ENCODE measurements around the gene FGFR3.

FGFR3 gene

DNA sequence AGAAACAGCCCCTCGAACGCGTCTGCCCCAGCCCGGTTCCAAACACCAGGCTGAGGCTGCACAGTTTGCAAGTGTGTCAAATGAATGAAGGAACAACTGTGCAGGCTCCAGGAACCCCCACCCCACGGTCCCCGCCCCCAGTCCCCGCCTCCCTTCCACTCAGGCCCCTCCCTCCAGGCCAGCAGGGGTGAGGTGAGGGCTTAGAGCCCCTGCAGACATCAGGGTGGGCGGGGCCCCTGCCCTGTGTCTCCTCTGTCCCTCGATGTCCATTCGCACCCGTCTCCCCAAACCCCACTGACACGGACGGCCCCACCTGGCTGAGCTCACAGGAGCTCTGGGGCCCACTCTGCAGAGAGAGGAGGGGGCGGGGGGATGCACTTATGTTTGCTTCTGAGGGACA is 43.3 kb upstream of the FGFR3 start:
- H3K4me1 ChIP-seq (ENCODE audit: control insufficient read depth, insufficient read depth, low read length, unreplicated experiment), result peaks cover 3% of the 10 kb centered on the region
- no peak overlapping the region for H3K27ac ChIP-seq (ENCODE audit: low read depth, low read length)
- H3K27me3 ChIP-seq (ENCODE audit: insufficient read depth, low read length), result no peaks in the 10 kb centered on the region
- no peak overlapping the region for H3K4me3 ChIP-seq (ENCODE audit: low read depth, low read length)
- H3K36me3 ChIP-seq (ENCODE audit: insufficient read depth, low read length), result no peaks in the 10 kb centered on the region
- no peak overlapping the region for H2AFZ ChIP-seq (ENCODE audit: low read length, unreplicated experiment)
- no peaks in the 10 kb centered on the region for H3K79me2 ChIP-seq (ENCODE audit: control insufficient read depth, insufficient read depth, low read length, unreplicated experiment)

DNA sequence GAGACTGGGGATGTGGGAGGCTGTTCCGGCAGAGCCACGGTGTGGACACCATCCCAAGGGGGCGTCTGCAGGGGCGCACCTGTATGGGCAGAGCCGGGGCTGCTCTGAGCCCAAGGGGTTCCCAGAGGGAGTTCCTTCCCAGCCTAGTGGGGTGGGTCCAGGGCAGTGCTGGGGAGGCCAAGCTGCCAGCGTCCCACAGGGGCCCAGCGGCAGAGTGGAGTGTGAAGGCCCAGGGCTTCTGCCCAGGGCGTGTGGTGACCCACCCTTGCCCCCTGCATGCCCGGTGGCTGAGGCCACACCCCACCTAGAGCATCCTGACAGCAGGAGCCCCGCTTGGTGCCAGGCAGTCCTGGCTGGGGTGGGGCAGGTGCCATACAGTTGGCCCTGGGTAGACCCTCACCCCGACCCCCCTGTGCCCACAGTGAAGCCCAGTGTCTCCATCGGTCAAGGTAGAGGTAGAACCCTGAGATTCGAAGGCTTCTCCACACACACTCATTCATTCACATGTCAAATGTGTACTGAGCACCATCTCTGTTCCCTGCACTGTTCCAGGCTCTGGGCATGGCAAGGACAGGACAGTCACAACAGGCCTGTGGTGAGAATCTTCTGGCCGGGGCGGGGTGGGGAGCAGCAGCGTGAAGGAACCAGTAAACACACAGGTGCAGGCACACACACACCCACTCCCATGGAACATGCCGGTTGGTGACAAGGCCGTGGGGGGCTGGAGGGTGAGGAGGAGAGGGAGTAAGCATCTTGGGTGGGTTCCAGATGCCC is 42.5 kb upstream of the FGFR3 start:
- H3K4me1 ChIP-seq (ENCODE audit: control insufficient read depth, insufficient read depth, low read length, unreplicated experiment), result peaks cover 3% of the 10 kb centered on the region
- no peaks in the 10 kb centered on the region for H3K36me3 ChIP-seq (ENCODE audit: insufficient read depth, low read length)
- no peak overlapping the region for H3K27ac ChIP-seq (ENCODE audit: low read depth, low read length)

DNA sequence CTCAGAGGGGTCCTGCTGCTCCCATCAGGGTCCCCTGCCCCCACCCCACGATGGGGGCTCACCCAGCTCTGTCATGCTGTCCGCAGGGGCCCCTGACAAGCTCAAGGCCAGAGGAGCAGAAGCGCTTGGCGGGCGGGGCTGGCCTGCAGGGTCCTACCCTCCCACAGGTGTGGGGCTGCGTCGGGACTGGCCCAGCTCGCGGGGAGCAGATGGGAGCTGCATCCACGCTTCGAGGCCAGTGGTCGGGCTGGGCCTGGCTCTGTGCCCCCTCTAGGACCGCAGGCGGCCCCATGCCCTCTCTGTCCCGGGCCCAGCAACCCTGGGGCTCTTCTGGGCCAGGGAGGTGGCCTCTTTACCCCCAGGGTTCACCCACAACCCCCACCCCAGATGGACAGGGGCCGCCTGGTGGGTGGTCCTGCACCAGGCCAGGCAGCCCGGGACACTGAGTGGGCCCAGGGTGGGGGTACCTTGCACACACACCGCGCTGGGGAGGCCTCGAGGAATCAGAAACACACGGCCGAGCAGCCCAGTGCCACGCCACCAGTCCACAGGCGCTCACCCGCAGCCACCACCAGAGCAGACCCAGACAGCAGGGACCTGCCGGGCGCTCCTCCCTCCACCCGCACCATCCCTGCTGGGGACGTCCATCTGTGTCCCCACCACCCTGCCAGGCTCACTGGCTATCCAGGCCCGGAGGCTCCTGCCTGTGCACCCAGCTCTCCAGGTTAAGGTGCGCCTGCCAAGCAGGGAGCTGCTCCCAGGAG is 41.8 kb upstream of the FGFR3 start:
- Histone ChIP-seq H3K4me1 (ENCODE audit: control insufficient read depth, insufficient read depth, low read length, unreplicated experiment) (peaks cover 3% of the 10 kb centered on the region), H3K79me2 (ENCODE audit: control insufficient read depth, insufficient read depth, low read length, unreplicated experiment) (no peaks in the 10 kb centered on the region), H3K27me3 (ENCODE audit: insufficient read depth, low read length) (no peaks in the 10 kb centered on the region), H3K4me3 (ENCODE audit: low read depth, low read length) (no peak overlapping the region), H2AFZ (ENCODE audit: low read length, unreplicated experiment) (no peak overlapping the region), H3K27ac (ENCODE audit: low read depth, low read length) (no peak overlapping the region), H3K36me3 (ENCODE audit: insufficient read depth, low read length) (no peaks in the 10 kb centered on the region)

More for the DNA sequence above, 42.5 kb upstream of the FGFR3 start:
- no peak overlapping the region for H2AFZ ChIP-seq (ENCODE audit: low read length, unreplicated experiment)
- no peaks in the 10 kb centered on the region for H3K27me3 ChIP-seq (ENCODE audit: insufficient read depth, low read length)
- H3K4me3 ChIP-seq (ENCODE audit: low read depth, low read length), result no peak overlapping the region
- no peaks in the 10 kb centered on the region for H3K79me2 ChIP-seq (ENCODE audit: control insufficient read depth, insufficient read depth, low read length, unreplicated experiment)

DNA sequence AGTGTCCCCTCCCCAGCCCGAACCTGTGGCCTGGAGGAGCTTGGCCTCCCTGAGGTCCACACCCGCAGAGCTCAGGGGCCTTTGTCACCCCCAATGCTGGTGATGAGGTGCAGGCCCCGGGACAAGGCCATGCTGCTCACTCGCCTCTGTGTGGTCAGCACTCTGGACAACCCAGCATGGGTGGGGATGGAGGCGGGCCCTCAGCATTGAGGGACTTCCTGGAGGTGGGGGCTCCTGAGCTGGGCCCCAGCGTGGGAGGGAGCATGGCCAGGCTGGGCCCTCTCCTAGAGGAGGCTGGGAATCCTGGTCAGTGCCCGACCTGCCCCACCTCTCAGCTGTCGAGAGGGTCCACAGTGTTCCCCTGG is 41.2 kb upstream of the FGFR3 start:
- H3K4me1 ChIP-seq (ENCODE audit: control insufficient read depth, insufficient read depth, low read length, unreplicated experiment), result peaks cover 3% of the 10 kb centered on the region

DNA sequence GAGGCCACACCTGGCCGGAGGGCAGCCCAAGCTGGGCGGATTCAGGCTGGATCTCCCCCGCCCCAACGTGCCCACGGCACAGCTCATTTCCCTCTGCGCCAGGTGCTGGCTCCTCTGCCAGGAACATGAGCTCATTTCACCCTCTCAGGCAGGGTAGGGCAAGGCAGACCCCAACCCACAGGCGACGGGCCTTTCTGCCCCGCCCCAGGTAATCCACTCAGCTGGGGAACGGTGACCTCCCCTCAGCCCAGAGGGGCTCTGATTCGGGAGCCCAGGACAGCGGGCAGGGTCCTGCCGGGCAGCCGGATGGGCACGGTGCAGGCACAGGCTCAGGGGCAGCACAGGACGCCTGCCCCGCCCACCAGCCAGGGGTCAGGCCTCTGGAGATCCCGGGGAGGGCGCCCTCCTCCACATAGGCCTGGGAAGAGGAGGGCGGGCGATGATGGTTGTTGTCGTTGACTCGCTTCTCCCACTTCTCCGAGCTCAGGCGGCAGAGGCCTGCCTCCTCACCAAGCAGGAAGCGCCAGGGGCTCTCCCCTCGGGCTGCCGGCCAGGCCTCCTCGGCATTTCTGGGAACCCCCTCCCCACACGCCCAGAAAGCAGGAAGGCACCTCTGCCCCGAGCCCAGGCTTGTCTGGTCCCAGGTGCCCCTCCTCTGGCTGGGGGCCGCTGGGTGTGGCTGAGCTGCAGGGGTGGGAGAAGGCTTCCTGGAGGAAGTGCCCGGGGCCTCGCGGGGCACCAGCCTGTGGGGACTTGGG is 40.6 kb upstream of the FGFR3 start:
- Histone ChIP-seq H3K4me1 (ENCODE audit: control insufficient read depth, insufficient read depth, low read length, unreplicated experiment) (peaks cover 3% of the 10 kb centered on the region), H2AFZ (ENCODE audit: low read length, unreplicated experiment) (no peak overlapping the region), H3K79me2 (ENCODE audit: control insufficient read depth, insufficient read depth, low read length, unreplicated experiment) (no peaks in the 10 kb centered on the region), H3K4me3 (ENCODE audit: low read depth, low read length) (no peak overlapping the region), H3K36me3 (ENCODE audit: insufficient read depth, low read length) (no peaks in the 10 kb centered on the region), H3K27ac (ENCODE audit: low read depth, low read length) (no peak overlapping the region), H3K27me3 (ENCODE audit: insufficient read depth, low read length) (no peaks in the 10 kb centered on the region)

More for the DNA sequence above, 41.2 kb upstream of the FGFR3 start:
- Histone ChIP-seq H3K36me3 (ENCODE audit: insufficient read depth, low read length) (no peaks in the 10 kb centered on the region), H2AFZ (ENCODE audit: low read length, unreplicated experiment) (no peak overlapping the region), H3K79me2 (ENCODE audit: control insufficient read depth, insufficient read depth, low read length, unreplicated experiment) (no peaks in the 10 kb centered on the region), H3K4me3 (ENCODE audit: low read depth, low read length) (no peak overlapping the region), H3K27ac (ENCODE audit: low read depth, low read length) (no peak overlapping the region), H3K27me3 (ENCODE audit: insufficient read depth, low read length) (no peaks in the 10 kb centered on the region)

DNA sequence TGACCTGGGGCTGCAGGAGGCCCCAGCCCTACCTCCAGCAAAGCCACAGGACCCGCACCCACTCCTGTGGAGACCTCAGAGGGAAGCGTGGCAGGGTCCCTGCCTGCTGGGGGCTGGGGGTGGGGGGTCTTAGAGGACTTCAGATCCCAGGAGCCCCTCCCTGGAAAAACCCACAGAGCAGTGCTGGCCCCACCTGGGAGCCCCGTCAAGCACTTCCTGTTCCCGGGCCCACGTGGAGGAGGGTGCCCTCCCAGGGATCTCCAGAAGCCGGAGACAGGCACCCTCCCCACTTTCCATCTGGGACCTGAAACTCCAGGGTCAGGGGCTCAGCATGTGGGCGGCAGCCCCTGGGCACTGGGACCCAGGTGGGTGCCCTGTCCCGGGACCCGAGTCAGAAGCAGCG is 39.8 kb upstream of the FGFR3 start:
- H3K27me3 ChIP-seq (ENCODE audit: insufficient read depth, low read length), result no peaks in the 10 kb centered on the region
- H3K4me3 ChIP-seq (ENCODE audit: low read depth, low read length), result no peak overlapping the region
- no peaks in the 10 kb centered on the region for H3K79me2 ChIP-seq (ENCODE audit: control insufficient read depth, insufficient read depth, low read length, unreplicated experiment)
- H2AFZ ChIP-seq (ENCODE audit: low read length, unreplicated experiment), result no peak overlapping the region
- peaks cover 3% of the 10 kb centered on the region for H3K4me1 ChIP-seq (ENCODE audit: control insufficient read depth, insufficient read depth, low read length, unreplicated experiment)
- no peak overlapping the region for H3K27ac ChIP-seq (ENCODE audit: low read depth, low read length)
- H3K36me3 ChIP-seq (ENCODE audit: insufficient read depth, low read length), result no peaks in the 10 kb centered on the region

DNA sequence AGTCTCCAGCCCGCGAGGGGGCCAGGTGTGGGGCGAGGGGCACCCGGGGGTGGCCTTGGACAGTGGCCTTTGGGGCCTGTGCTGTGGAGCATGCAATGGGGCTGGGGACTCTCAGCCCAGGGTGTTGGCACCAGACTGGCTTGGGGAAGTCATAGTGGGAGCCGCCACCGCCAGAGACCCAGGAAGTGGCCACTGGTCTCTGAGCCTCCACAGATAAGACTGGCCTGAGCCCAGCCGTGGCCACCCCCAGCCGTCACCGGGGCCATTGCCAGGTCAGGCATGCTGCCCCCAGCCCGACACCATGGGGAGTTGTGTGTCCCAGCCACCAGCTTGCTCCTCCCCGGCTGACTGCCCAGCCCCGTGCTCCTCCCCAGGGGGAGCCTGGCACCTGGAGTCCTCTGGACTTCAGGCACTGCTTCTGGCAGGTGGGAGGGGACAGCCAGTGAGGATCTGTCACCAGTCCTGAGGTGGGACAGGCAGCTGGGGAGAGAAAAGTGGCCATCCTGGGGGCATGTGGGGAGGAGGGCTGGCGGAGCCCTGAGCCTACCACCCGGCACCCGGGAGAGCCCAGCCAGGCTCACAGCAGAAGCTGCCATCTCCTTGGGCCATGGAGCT is 39.3 kb upstream of the FGFR3 start:
- H3K36me3 ChIP-seq (ENCODE audit: insufficient read depth, low read length), result no peaks in the 10 kb centered on the region
- no peak overlapping the region for H2AFZ ChIP-seq (ENCODE audit: low read length, unreplicated experiment)
- H3K27ac ChIP-seq (ENCODE audit: low read depth, low read length), result no peak overlapping the region
- H3K4me3 ChIP-seq (ENCODE audit: low read depth, low read length), result no peak overlapping the region
- no peaks in the 10 kb centered on the region for H3K4me1 ChIP-seq (ENCODE audit: control insufficient read depth, insufficient read depth, low read length, unreplicated experiment)
- no peaks in the 10 kb centered on the region for H3K79me2 ChIP-seq (ENCODE audit: control insufficient read depth, insufficient read depth, low read length, unreplicated experiment)
- H3K27me3 ChIP-seq (ENCODE audit: insufficient read depth, low read length), result no peaks in the 10 kb centered on the region

DNA sequence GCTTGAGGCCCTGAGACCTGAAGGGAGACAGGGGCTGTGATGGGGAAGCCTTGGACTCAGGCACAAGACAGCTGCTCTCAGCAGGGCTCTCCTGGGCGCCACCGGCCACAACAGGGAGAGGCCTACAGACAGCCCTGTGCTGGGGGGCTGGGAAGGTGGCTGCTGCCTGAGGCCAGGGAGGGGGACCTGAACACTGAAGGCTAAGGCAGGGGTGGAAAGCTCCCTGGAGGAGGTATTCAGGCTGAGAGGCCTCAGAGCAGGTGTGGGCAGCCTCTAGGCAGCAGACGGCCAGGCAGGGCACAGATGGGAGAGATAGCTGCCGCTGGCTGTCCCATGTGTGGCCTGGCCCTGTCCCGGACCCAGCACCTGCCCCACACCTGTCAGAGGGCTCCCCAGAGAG is 38.8 kb upstream of the FGFR3 start:
- no peak overlapping the region for H3K4me3 ChIP-seq (ENCODE audit: low read depth, low read length)
- H3K36me3 ChIP-seq (ENCODE audit: insufficient read depth, low read length), result no peaks in the 10 kb centered on the region
- no peaks in the 10 kb centered on the region for H3K79me2 ChIP-seq (ENCODE audit: control insufficient read depth, insufficient read depth, low read length, unreplicated experiment)
- no peaks in the 10 kb centered on the region for H3K4me1 ChIP-seq (ENCODE audit: control insufficient read depth, insufficient read depth, low read length, unreplicated experiment)
- H2AFZ ChIP-seq (ENCODE audit: low read length, unreplicated experiment), result no peak overlapping the region
- no peak overlapping the region for H3K27ac ChIP-seq (ENCODE audit: low read depth, low read length)
- H3K27me3 ChIP-seq (ENCODE audit: insufficient read depth, low read length), result no peaks in the 10 kb centered on the region

DNA sequence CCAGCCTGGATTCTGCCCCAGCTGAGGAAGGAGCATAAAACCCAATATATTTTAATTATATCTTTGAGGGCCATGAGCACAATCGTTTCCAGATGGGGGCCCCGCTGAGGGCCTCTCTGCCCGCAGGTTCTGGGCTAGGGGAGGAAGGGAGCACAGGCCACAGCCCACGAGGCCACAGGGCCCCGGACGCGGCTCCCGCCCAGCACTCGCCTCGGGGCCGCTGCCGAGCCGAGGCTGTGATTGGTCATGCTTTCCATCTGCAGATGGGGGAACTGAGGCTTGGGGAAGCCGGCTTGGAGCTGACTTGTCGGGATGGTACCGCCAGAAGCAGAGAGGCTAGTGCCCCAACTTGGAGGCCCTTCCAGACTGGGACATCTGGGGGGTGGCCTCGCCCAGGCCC is 37.8 kb upstream of the FGFR3 start:
- H3K27ac ChIP-seq (ENCODE audit: low read depth, low read length), result no peak overlapping the region
- H3K79me2 ChIP-seq (ENCODE audit: control insufficient read depth, insufficient read depth, low read length, unreplicated experiment), result no peaks in the 10 kb centered on the region
- H3K27me3 ChIP-seq (ENCODE audit: insufficient read depth, low read length), result no peaks in the 10 kb centered on the region
- no peaks in the 10 kb centered on the region for H3K36me3 ChIP-seq (ENCODE audit: insufficient read depth, low read length)
- H3K4me1 ChIP-seq (ENCODE audit: control insufficient read depth, insufficient read depth, low read length, unreplicated experiment), result no peaks in the 10 kb centered on the region
- no peak overlapping the region for H2AFZ ChIP-seq (ENCODE audit: low read length, unreplicated experiment)
- no peak overlapping the region for H3K4me3 ChIP-seq (ENCODE audit: low read depth, low read length)

DNA sequence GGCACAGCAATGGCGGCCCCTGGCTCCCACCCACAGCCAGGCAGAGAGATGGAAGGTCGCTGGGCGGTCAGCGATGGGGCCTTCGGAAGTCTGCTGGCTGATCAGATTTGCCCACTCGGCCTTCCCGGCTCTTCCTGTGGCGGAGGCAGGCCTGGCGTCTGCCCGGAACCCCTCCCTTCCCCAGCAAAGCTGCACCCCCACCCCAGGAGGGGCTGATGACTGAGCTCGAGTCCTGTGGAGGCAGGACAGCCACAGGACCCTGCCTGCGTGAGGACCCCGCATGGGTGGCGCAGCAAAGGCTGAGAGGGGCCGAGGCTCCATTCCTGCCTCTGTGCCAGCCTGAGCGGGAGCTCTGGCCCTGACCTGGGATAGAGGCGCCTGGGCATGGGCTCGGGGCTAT is 37.0 kb upstream of the FGFR3 start:
- Histone ChIP-seq H3K27ac (ENCODE audit: low read depth, low read length) (no peak overlapping the region), H3K27me3 (ENCODE audit: insufficient read depth, low read length) (no peaks in the 10 kb centered on the region), H3K4me3 (ENCODE audit: low read depth, low read length) (no peak overlapping the region), H3K4me1 (ENCODE audit: control insufficient read depth, insufficient read depth, low read length, unreplicated experiment) (no peaks in the 10 kb centered on the region), H3K36me3 (ENCODE audit: insufficient read depth, low read length) (no peaks in the 10 kb centered on the region), H2AFZ (ENCODE audit: low read length, unreplicated experiment) (no peak overlapping the region), H3K79me2 (ENCODE audit: control insufficient read depth, insufficient read depth, low read length, unreplicated experiment) (no peaks in the 10 kb centered on the region)
